Neural cell (in vitro differentiated cells): Measurements from ENCODE around the gene FBLN2.

ENCODE experiments used
- POLR2AphosphoS5 ChIP-seq: IDR thresholded peaks from 2 replicates; pipeline ENCODE4 v1.6.1; 2012
- RAD21 ChIP-seq: fragments of 450-650 bp; conservative IDR thresholded peaks from 2 replicates; pipeline ENCODE4 v1.6.1; 2014; ENCODE audit warnings: antibody characterized with exemption, mild to moderate bottlenecking, moderate library complexity
- SMC3 ChIP-seq: fragments of 450-650 bp; conservative IDR thresholded peaks from 2 replicates; pipeline ENCODE4 v1.6.1; 2014; ENCODE audit warnings: antibody characterized with exemption, mild to moderate bottlenecking, moderate library complexity; ENCODE audit not compliant: poor library complexity
- TF ChIP-seq, protein P1 (sequence below): fragments of 450-650 bp; IDR thresholded peaks from 2 replicates; pipeline ENCODE4 v1.5.1; 2014; ENCODE audit warnings: antibody characterized with exemption, mild to moderate bottlenecking, moderate library complexity; ENCODE audit not compliant: poor library complexity, severe bottlenecking
- TF ChIP-seq, protein P2 (sequence below): IDR thresholded peaks from 2 replicates; pipeline ENCODE4 v1.6.1; 2012; ENCODE audit warnings: borderline replicate concordance

DNA sequence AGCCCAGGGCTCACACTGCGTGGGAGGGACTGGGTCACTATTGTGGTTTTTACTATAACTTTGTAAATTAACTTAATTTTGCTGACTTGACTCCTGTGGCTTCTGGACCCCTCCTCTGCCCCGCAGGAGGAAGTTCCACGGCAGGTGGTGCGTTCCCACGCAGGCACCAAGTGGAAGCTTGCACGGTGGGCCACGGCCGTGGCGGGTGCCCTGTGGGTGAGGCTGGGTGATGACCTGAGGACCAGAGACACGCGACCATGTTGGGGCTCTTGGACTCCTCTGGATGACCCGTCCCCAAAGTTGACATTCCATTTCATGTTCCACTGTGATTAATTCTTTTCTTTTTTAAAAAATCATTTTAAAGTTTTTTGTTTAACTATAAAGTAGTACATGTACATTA, 89.0 kb downstream of the FBLN2 start:
- TF ChIP-seq, protein P1, sequence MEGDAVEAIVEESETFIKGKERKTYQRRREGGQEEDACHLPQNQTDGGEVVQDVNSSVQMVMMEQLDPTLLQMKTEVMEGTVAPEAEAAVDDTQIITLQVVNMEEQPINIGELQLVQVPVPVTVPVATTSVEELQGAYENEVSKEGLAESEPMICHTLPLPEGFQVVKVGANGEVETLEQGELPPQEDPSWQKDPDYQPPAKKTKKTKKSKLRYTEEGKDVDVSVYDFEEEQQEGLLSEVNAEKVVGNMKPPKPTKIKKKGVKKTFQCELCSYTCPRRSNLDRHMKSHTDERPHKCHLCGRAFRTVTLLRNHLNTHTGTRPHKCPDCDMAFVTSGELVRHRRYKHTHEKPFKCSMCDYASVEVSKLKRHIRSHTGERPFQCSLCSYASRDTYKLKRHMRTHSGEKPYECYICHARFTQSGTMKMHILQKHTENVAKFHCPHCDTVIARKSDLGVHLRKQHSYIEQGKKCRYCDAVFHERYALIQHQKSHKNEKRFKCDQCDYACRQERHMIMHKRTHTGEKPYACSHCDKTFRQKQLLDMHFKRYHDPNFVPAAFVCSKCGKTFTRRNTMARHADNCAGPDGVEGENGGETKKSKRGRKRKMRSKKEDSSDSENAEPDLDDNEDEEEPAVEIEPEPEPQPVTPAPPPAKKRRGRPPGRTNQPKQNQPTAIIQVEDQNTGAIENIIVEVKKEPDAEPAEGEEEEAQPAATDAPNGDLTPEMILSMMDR = no peak
- TF ChIP-seq, protein P2, sequence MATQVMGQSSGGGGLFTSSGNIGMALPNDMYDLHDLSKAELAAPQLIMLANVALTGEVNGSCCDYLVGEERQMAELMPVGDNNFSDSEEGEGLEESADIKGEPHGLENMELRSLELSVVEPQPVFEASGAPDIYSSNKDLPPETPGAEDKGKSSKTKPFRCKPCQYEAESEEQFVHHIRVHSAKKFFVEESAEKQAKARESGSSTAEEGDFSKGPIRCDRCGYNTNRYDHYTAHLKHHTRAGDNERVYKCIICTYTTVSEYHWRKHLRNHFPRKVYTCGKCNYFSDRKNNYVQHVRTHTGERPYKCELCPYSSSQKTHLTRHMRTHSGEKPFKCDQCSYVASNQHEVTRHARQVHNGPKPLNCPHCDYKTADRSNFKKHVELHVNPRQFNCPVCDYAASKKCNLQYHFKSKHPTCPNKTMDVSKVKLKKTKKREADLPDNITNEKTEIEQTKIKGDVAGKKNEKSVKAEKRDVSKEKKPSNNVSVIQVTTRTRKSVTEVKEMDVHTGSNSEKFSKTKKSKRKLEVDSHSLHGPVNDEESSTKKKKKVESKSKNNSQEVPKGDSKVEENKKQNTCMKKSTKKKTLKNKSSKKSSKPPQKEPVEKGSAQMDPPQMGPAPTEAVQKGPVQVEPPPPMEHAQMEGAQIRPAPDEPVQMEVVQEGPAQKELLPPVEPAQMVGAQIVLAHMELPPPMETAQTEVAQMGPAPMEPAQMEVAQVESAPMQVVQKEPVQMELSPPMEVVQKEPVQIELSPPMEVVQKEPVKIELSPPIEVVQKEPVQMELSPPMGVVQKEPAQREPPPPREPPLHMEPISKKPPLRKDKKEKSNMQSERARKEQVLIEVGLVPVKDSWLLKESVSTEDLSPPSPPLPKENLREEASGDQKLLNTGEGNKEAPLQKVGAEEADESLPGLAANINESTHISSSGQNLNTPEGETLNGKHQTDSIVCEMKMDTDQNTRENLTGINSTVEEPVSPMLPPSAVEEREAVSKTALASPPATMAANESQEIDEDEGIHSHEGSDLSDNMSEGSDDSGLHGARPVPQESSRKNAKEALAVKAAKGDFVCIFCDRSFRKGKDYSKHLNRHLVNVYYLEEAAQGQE = no peak
- TF ChIP-seq SMC3 (no peak), POLR2AphosphoS5 (no peak), RAD21 (no peak)
